GM12878 (cell line): ENCODE data around the gene NT5C3B. TPM values are rescaled to one million over a fixed set of nuclear protein-coding genes. Genes with fewer than 3 reads are reported as not detected.
A peak's percentile ranks its signal among the peaks of the same experiment; 100 is the strongest.

Source experiments
- ATAC-seq: fragments of 200-7000 bp; cut with Tn5 transposase; 3 replicates; pipeline ENCODE4 v1.9.1; 2020; ENCODE audit warnings: mild to moderate bottlenecking, moderate library complexity
- BruUV-seq: library from RNA; stranded (reverse); fragments of 400-500 nt; replicated peaks from 2 replicates; lab custom pipeline; 2021; lab: Mats Ljungman, UMichigan
- CTCF ChIA-PET: fragments of 300-600 bp; sonication (Branson Sonifier 250); formaldehyde crosslinking; extraction: SDS; loops from one replicate; lab custom pipeline; 2021; ENCODE audit warnings: inconsistent platforms; lab: Yijun Ruan, JAX
- POLR2A ChIA-PET: fragments of 350-600 bp; formaldehyde crosslinking; extraction: SDS; loops from one replicate; lab custom pipeline; 2021; ENCODE audit warnings: inconsistent platforms; lab: Charles Lee
- RAD21 ChIA-PET: fragments of 300-600 bp; sonication (Branson Sonifier 250); formaldehyde crosslinking; loops from one replicate; lab custom pipeline; 2023; ENCODE audit warnings: antibody characterized with exemption; ENCODE audit not compliant: unreplicated experiment; lab: Charles Lee
- SMC1A ChIA-PET: fragments of 300-600 bp; sonication (Branson Sonifier 250); formaldehyde crosslinking; loops from one replicate; lab custom pipeline; 2023; ENCODE audit not compliant: unreplicated experiment, uncharacterized antibody; lab: Charles Lee
- DNase-seq: peaks from one replicate; pipeline ENCODE4 v3.0.0-alpha.2; 2011; ENCODE audit warnings: low read depth, low spot score
- FAIRE-seq: peaks from 3 replicates; lab custom pipeline; 2011; peaks lifted over from hg19 to GRCh38; lab: Jason Lieb, UNC
- H2AFZ ChIP-seq: 2 replicates; pipeline ENCODE4 v1.6.0; 2011; ENCODE audit warnings: low read depth, low read length, control low read depth; ENCODE audit not compliant: control insufficient read depth
- H3K27ac ChIP-seq: 2 replicates; pipeline ENCODE4 v1.5.1; 2011; ENCODE audit warnings: control low read depth; ENCODE audit not compliant: control insufficient read depth, insufficient read depth
- H3K27me3 ChIP-seq, 2 experiments: replicated peaks in 1 of 2; 2 replicates each; pipeline versions ENCODE4 v1.6.0 to v1.6.1; 2011; ENCODE audit warnings: low read length in 1 of 2; ENCODE audit not compliant: control insufficient read depth in 2 of 2, insufficient read depth in 2 of 2
- H3K36me3 ChIP-seq, 2 experiments: 2 replicates each; pipeline ENCODE4 v1.5.1; 2011; ENCODE audit warnings: low read length in 1 of 2; ENCODE audit not compliant: control insufficient read depth in 2 of 2, insufficient read depth in 2 of 2
- H3K4me1 ChIP-seq: 2 replicates; pipeline ENCODE4 v1.6.1; 2011; ENCODE audit warnings: mild to moderate bottlenecking, low read length, moderate library complexity, mixed read lengths; ENCODE audit not compliant: control insufficient read depth, insufficient read depth
- H3K4me2 ChIP-seq: 2 replicates; pipeline ENCODE4 v1.6.0; 2011; ENCODE audit warnings: control low read depth; ENCODE audit not compliant: control insufficient read depth, insufficient read depth
- H3K4me3 ChIP-seq: fragments of 200-600 bp; sonication (generic); 2 replicates; pipeline ENCODE4 v1.5.1; 2016
- H3K79me2 ChIP-seq: 2 replicates; pipeline ENCODE4 v1.6.0; 2011; ENCODE audit warnings: low read length; ENCODE audit not compliant: control insufficient read depth, insufficient read depth
- H3K9ac ChIP-seq: 2 replicates; pipeline ENCODE4 v1.8.0; 2011; ENCODE audit warnings: low read length, control low read depth, mixed read lengths; ENCODE audit not compliant: control insufficient read depth, insufficient read depth
- H3K9me3 ChIP-seq: replicated peaks from 3 replicates; pipeline ENCODE4 v1.5.1; 2011; ENCODE audit warnings: mild to moderate bottlenecking, low read length; ENCODE audit not compliant: control insufficient read depth, insufficient read depth
- H4K20me1 ChIP-seq: 2 replicates; pipeline ENCODE4 v1.6.0; 2011; ENCODE audit not compliant: control insufficient read depth, insufficient read depth
- DPF2 ChIP-seq: fragments of 450-650 bp; IDR thresholded peaks from 2 replicates; pipeline ENCODE4 v1.6.1; 2017; ENCODE audit warnings: mild to moderate bottlenecking
- LARP7 ChIP-seq: fragments of 450-650 bp; IDR thresholded peaks from 2 replicates; pipeline ENCODE4 v1.6.1; 2017; ENCODE audit warnings: mild to moderate bottlenecking
- NR2F1 ChIP-seq: fragments of 450-650 bp; conservative IDR thresholded peaks from 2 replicates; pipeline ENCODE4 v1.6.1; 2017; ENCODE audit warnings: mild to moderate bottlenecking
- PAX5 ChIP-seq: IDR thresholded peaks from 2 replicates; pipeline ENCODE4 v1.6.1; 2011; ENCODE audit warnings: low read depth, low read length, borderline replicate concordance
- RUNX3 ChIP-seq: IDR thresholded peaks from 2 replicates; pipeline ENCODE4 v1.6.1; 2012; ENCODE audit warnings: low read length, inconsistent platforms
- SREBF2 ChIP-seq: IDR thresholded peaks from 2 replicates; pipeline ENCODE4 v1.6.1; 2012; ENCODE audit warnings: mild to moderate bottlenecking, low read length
- TARDBP ChIP-seq: IDR thresholded peaks from 2 replicates; pipeline ENCODE4 v1.6.1; 2016; ENCODE audit warnings: borderline replicate concordance
- ZNF207 ChIP-seq: fragments of 450-650 bp; IDR thresholded peaks from 2 replicates; pipeline ENCODE4 v1.6.1; 2014; ENCODE audit warnings: antibody characterized with exemption, mild to moderate bottlenecking, borderline replicate concordance
- WGBS: methylation state at CpG from one replicate; pipeline ENCODE4 v1.1.6; 2016; ENCODE audit warnings: low lambda C conversion rate; ENCODE audit not compliant: insufficient replicate concordance, insufficient coverage; ENCODE audit errors: missing lambda C conversion rate; 5-methylcytosine and 5-hydroxymethylcytosine counted together
- in situ Hi-C: fragments of 300-500 bp; cut with MboI; formaldehyde crosslinking; loops from 9 replicates; pipeline ENCODE4 v1.14.3; 2018; ENCODE audit warnings: mixed read lengths
- intact Hi-C: fragments of 100-400 bp; cut with micrococcal nuclease; formaldehyde crosslinking; loops from one replicate; pipeline ENCODE4 v1.14.2; 2022; ENCODE audit not compliant: unreplicated experiment
- polyA plus RNA-seq, 11 experiments: library from polyadenylated mRNA; depleted of rRNA in 4 of 11; unstranded in 6 of 11; stranded (reverse) in 5 of 11; fragments of >200 nt; fragmentation: Nextera tagmentation in 4 of 11; fragmentation: Illumina TruSeq in 1 of 11; extraction: Ambion mirVana in 4 of 11; extraction: Trizol in 1 of 11; gene quantifications; 1 replicate in 1 of 11; 2 replicates in 10 of 11; pipeline versions ENCODE4 v1.2.1 to v1.2.3, GENCODE V29; 2011 to 2016; ENCODE audit warnings: inconsistent platforms in 2 of 11, missing spikeins in 2 of 11, low read depth in 1 of 11
- total RNA-seq, 4 experiments: library from RNA; depleted of rRNA in 3 of 4; stranded (reverse); fragments of >200 nt in 3 of 4; fragmentation: Illumina TruSeq in 1 of 4; extraction: Trizol in 1 of 4; gene quantifications; 2 replicates each; pipeline versions ENCODE4 v1.2.1 to v1.2.3, GENCODE V29; 2013 to 2021
- TF ChIP-seq, protein P1 (sequence below): fragments of 450-650 bp; conservative IDR thresholded peaks from 2 replicates; pipeline ENCODE4 v1.6.1; 2017; ENCODE audit warnings: mild to moderate bottlenecking, moderate library complexity

NT5C3B gene
- total and polyA plus RNA-seq, 10 of the 15 experiments (the other 5 are each of a cell fraction or from before 2014, with no cell fraction given) = 0.52 to 64.6 (median 41.0) TPM

DNA sequence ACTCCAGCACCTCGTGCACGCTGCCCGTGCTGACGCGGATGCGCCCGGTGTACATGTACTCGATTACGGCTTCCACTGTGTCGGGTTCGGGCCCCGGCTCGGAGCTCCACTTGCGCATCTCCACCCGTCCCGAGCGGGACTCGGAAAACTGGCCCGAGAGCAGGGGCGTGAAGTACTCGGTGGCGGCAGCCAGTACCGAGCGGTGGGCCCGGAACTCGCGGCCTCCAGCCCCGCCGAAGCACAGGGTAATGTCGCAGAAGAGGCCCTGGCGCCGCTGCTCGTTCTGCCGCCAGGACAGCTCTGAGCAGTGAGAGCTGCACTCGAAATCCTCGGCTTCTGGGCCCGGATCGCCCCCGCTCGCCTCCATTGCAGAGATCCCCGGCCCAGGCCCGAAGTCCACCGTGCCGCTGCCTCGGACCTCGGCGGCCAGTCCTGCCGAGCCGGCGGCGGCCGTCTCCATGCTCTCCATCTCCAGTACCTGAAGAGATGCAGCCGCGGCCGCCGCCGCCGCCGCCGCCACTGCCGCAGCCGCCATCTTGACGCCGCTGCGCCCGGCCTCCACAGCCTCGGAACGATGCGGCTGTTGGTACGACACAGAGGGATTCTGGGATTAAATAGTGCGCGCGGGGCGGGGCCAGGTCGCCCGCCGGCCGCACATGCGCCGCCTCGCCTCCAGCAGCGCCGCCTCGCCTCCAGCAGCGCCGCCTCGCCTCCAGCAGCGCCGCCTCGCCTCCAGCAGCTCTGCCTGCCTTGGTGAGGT, 29.0 kb upstream of the NT5C3B start, which contains the start of gene KLHL11 (continued):
- TF ChIP-seq, protein P1, sequence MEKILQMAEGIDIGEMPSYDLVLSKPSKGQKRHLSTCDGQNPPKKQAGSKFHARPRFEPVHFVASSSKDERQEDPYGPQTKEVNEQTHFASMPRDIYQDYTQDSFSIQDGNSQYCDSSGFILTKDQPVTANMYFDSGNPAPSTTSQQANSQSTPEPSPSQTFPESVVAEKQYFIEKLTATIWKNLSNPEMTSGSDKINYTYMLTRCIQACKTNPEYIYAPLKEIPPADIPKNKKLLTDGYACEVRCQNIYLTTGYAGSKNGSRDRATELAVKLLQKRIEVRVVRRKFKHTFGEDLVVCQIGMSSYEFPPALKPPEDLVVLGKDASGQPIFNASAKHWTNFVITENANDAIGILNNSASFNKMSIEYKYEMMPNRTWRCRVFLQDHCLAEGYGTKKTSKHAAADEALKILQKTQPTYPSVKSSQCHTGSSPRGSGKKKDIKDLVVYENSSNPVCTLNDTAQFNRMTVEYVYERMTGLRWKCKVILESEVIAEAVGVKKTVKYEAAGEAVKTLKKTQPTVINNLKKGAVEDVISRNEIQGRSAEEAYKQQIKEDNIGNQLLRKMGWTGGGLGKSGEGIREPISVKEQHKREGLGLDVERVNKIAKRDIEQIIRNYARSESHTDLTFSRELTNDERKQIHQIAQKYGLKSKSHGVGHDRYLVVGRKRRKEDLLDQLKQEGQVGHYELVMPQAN = peak; percentile 81
- peak; percentile 54 for TF ChIP-seq DPF2
- 0 out of 2 replicates have a peak, but pooled peaks have one; percentile 34 for TF ChIP-seq NR2F1
- peak; percentile 87 for TF ChIP-seq LARP7
- 0 out of 2 replicates have a peak, but pooled peaks have one; percentile 74 for TF ChIP-seq ZNF207
- 0 out of 2 replicates have a peak, but pooled peaks have one; percentile 5 for TF ChIP-seq RUNX3

DNA sequence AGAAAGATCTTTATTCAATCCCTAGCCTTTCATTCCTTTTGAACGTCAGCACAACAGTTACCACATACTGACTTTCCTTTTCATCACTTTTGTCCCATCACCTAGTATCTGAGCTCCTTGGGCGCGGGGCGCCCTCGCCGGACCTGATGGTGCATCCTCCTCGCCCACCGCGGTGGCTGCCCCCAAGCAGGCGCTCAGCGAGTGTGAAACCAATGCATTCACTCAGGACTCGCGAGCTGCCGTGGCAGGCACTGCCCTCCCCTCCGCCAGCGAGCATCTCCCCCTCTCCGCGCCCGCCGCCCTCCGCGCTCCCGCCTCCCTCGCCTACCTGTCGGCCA, 28.4 kb upstream of the NT5C3B start:
- Histone ChIP-seq H3K4me3 (peak overlapping the region; percentile 74), H4K20me1 (no peaks in the 10 kb centered on the region), H3K27ac (peak overlapping the region; percentile 74), H3K4me2 (peak overlapping the region; percentile 85), H2AFZ (peak overlapping the region; percentile 86), H3K36me3 (peaks cover under 1 to 15% of the 10 kb centered on the region in 2 experiments; a peak in 3 of 4 replicates), H3K27me3 (no peaks in the 10 kb centered on the region), H3K4me1 (peaks cover 7% of the 10 kb centered on the region; the same call in 1 of the 2 replicates), H3K79me2 (peaks cover 40% of the 10 kb centered on the region), H3K9ac (peak overlapping the region; percentile 90), H3K9me3 (no peaks in the 10 kb centered on the region)
- 1% methylated on average over 11 of the region's 25 CpGs for whole genome bisulfite sequencing
- no TSS peak for BruUV-seq
- DNase-seq (no peak), ATAC-seq (peak; percentile 66), FAIRE-seq (peak; percentile 38)
- TF ChIP-seq PAX5 = peak; percentile 18; the same call in 1 of the 2 replicates
- TF ChIP-seq TARDBP = 0 out of 2 replicates have a peak, but pooled peaks have one; percentile 38
- no peak for TF ChIP-seq SREBF2
- intact Hi-C loops (no loop called here), in situ Hi-C loops (no loop called here)
- SMC1A ChIA-PET = interaction anchor here (1.4 to 3.9 kb wide), 2 partner anchors 15 to 102 kb away, joined by 3 to 33 read pairs; partner anchors contain the start of gene CNP
- RAD21 ChIA-PET = interaction anchor here (0.9 to 2.7 kb wide), 9 partner anchors 11 to 176 kb away, joined by 3 to 15 read pairs (median 4); partner anchors contain the start of genes EIF1, ODAD4 and P3H4
- POLR2A ChIA-PET = interaction anchor here (0.8 to 3.4 kb wide), 5 partner anchors 10 to 185 kb away, joined by 3 to 15 read pairs (median 3); no protein-coding TSS in a partner anchor
- CTCF ChIA-PET = interaction anchor here (1.0 to 3.9 kb wide), 5 partner anchors 13 to 162 kb away, joined by 3 to 18 read pairs (median 4); partner anchors contain the start of gene P3H4
